Loucy (cell line): ENCODE measurements around the gene TMEM45A.

Source experiments
- CTCF ChIP-seq: fragments of 200-600 bp; sonication (generic); conservative IDR thresholded peaks from 2 replicates; pipeline ENCODE4 v1.5.1; 2014; ENCODE audit warnings: mild to moderate bottlenecking, antibody characterized with exemption, low read length
- EZH2phosphoT487 ChIP-seq: fragments of 200-600 bp; IDR thresholded peaks from 2 replicates; pipeline ENCODE4 v1.6.1; 2018; ENCODE audit warnings: antibody characterized with exemption, mild to moderate bottlenecking, moderate library complexity, borderline replicate concordance

GRCh38 chr3:100562224-100562857 is 69.9 kb downstream of the TMEM45A start:
- no peak for TF ChIP-seq EZH2phosphoT487
- TF ChIP-seq CTCF: no peak
